A549 treated with AZD2906 at 1 μM for 4 hours (cell line): Measurements from ENCODE around the gene CCDC24. TPM values are rescaled to one million over a fixed set of nuclear protein-coding genes. Genes with fewer than 3 reads are reported as not detected.

ENCODE experiments used
- total RNA-seq: library from RNA; stranded (reverse); fragments of 200-300 nt; extraction: Qiagen RNA extraction; gene quantifications from 5 replicates; pipeline ENCODE4 v1.2.3, GENCODE V29; 2022

CCDC24 gene
- 6.6 to 8.7 TPM (median 8.2 TPM) in 5 replicates for total RNA-seq

GRCh38 chr1:43991476-43992231 is at the start of gene CCDC24:
Gene CCDC24 (plus strand): TSS chr1:43991599. CDS start chr1:43991879, 280 bp downstream.

DNA sequence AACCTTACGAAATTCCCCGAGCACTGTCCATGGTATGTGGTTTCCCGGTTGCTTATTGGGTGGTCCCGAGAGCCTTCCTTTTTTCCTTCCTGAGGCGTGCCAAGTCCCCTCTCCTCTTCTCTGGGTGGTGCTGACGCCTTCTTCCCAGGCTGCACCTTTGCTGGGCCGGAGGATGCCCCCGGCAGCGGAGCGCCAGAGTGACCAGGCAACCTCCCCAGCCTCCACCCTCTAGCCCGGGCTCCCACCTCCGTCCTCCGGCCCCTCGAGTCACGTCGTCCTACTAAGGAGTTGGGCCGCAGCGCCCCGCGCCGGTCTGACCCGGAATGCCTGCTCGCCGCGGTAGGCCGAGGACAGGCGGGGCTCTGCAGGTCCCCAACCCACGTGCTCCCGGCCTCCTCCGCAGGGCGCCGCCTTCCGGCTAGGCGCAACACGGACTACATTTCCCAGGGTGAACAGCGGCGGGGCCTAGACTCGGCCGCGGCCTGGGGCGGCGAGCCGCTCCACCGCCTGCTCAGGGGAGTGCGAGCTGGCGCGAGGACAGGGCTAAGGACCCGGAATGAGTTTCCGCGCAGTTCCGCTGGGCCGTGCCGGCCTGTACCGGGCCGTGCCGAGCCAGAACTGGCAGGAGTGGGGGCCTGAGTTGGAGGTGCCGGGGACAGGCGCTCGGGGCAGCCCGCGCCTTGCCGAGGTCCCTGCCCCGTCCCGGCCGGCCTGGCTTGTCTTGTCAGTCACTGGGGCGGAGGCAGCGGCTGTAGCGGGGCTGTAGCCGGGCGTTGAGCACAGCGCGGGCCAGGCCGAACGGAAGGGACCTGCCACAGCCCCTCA is 45.0 kb upstream of the CCDC24 start, which contains the start of gene IPO13:
TSS of gene IPO13 (plus strand) at position 715 of the 825 bp plus-strand sequence. CDS start 651 bp downstream, outside the sequence.

DNA sequence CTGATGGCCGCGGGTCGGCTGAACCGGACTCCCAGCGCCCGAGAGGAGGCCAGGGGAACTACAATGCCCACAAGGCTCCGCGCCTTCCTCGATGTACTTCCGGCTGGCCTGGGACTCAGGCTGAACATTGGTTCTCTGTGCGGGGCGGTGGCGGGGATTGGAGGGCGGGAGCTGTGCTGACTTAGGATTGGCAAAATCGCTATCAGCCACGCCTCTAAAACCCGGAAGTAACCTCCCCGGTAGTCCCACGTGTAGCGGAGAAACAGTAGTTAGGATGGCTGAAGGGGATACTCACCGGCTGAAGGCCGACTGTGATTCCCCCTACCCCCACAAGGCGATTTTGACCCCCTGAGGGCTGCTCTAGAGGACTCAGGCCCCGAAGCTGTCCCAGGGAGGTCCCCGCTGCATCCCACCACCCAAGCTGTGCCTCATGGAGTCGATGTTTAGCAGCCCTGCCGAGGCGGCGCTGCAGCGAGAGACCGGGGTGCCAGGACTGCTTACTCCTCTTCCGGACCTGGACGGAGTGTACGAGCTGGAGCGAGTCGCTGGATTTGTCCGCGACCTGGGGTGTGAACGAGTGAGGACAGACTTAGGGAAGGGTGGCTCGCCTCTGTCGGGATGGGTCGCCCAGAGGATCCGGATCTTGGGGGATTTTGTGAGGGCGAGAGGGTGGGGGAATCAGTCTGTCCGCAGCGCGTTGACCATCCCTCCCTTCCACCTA is 21.5 kb upstream of the CCDC24 start, which contains the start of gene DPH2:
TSS of gene DPH2 (plus strand) at position 265 of the 721 bp plus-strand sequence. CDS start at position 431, 166 bp downstream.

DNA sequence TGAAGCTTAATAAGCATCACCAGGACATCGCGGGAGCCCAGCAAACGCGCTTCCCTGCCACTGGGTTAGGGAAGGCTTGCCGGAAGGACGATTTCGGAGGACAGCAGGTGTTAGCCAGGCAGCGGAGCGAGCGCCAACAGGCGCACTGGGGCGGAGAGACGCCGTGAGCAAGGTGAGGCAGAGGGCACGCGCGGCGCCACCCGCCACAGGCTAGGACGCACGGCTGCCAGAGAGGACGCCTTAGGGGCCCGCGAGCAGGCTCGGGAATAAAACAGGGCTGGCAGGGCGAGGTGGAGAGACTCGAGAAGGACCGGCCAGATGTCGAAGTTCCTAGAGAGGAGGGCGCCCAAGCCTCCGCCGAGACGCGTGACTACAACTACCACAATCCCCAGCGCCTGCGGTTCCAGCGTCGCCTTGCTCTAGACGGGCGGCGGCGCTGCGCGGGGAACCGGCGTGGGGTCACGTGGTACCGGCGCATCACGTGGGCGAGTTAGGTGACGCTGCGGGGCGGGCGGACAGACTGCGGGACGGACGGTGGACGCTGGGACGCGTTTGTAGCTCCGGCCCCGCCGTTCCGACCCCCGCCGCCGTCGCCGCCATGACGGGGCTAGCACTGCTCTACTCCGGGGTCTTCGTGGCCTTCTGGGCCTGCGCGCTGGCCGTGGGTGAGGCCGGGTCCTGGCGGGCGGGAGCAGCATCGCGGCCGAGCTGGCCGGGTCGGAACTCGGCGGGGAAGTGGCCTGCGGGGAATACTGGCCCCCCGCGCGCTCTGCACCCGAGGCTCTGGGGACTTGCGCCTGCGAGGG is 16.8 kb upstream of the CCDC24 start, which contains the start of gene ATP6V0B:
TSS of gene ATP6V0B (plus strand) at position 518 of the 806 bp plus-strand sequence. CDS start at position 599, 81 bp downstream.

DNA sequence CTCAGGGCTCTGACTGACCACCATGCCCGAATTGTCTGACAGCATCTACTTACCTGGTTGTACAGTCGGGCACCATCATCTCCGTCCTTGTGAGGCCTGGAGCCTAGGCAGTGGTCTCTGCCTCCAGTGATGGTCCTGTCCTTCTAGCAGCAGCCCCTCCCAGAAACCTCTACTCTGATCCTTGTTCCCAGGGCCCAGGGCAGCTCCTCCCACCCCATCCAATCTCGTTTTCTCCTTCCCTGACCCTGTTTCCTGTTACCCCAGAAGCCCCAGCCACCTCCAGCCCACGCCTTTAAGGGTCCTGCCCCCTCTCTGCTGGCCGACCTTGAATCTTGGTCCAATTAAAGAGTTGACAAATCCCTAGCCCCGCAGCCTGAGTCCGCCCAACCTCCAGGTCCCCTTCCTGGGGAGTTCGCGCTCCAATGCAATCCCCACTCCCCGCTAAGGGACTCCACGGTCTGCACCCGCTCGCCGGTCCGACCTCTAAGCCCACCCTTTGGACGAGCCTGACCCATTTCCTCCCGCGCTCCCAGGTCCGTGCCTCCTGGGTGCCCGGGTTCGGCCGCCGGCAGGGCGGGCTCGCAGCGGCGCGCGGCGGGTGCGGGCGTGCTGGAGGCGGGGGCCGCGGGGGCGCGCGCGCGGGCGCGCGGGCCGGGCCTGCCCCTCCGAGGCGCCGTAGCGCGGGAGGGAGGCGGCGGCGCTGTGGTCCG is 12.7 kb upstream of the CCDC24 start, which contains the start of gene B4GALT2:
TSS of gene B4GALT2 (plus strand) at position 660 of the 710 bp plus-strand sequence. CDS start 1,951 bp downstream, outside the sequence.

DNA sequence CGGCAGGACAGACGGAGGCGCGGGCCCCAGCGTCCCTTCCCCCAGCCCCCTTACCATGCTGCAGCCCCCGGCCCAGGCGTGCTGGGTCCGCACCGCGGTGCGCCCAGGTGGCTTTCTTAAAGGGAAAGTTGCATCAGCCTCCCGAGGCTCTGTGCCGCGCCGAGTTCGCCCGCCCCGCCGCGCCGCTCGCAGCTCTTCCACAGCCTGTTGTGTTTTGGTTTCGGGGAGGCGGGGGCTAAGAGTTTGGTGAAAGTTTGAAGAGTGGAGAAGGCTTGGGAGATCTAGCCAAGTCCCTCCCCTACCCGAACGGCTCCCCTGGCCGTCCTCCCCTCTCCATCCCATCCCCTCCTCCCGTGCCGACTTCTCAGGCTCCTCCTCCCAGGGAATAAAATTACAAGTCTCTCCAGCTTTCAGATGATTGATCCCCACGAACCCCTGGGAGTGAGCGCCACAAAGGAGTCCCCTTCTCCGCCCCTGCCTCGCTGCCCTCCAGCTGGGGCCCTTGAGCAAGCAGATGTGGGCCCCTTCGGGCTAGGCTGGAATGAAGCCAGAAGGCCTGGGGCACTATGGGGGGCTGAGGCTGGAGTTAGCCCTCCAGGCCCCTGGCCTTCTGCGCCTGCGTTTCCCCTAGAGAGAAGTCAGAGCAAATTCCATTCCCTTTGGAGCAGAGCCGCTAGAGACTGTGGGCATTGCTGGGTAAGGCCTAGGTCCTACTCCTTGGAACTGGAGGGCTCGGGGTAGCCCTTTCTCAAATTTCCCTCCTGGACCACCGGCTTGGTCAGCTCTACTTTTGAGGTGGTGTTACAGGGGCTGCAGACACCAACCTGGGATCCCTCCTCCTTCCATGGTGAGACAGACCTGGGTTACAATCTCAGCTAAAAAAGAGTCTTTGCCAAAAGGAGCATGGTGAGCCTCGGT is 40.1 kb downstream of the CCDC24 start, which contains the start of gene SLC6A9:
TSS of gene SLC6A9 (minus strand) at position 211 of the 918 bp plus-strand sequence. CDS start 7,185 bp downstream, outside the sequence.

Other genes with a start within 250 kb of the CCDC24 start
- 0.14 to 0.39 TPM (median 0.28 TPM) in 5 replicates for gene ARTN, start 57.8 kb upstream of the CCDC24 start, total RNA-seq
- 11.9 to 16.5 TPM (median 14.9 TPM) in 5 replicates for gene IPO13, start 44.6 kb upstream of the CCDC24 start, total RNA-seq
- 34.4 to 40.2 TPM (median 35.9 TPM) in 5 replicates for gene DPH2, start 21.6 kb upstream of the CCDC24 start, total RNA-seq
- gene ATP6V0B, start 16.6 kb upstream of the CCDC24 start, total RNA-seq = 93.2 to 162 TPM (median 133 TPM) in 5 replicates
- gene B4GALT2, start 12.4 kb upstream of the CCDC24 start, total RNA-seq = 55.2 to 74.3 TPM (median 69.8 TPM) in 5 replicates
- gene SLC6A9, start 39.9 kb downstream of the CCDC24 start, total RNA-seq = 11.6 to 14.2 TPM (median 13.2 TPM) in 5 replicates
- 0.33 to 0.50 TPM (median 0.46 TPM) in 5 replicates for gene KLF17, start 127.2 kb downstream of the CCDC24 start, total RNA-seq
- 0.01 to 0.06 TPM (median 0.05 TPM) in 4 of 5 replicates, not detected in the other for gene KLF18, start 150.0 kb downstream of the CCDC24 start, total RNA-seq
- gene DMAP1, start 221.9 kb downstream of the CCDC24 start, total RNA-seq = 19.3 to 21.4 TPM (median 20.2 TPM) in 5 replicates